ENCODE results near the gene LAMA4. TPM values are rescaled to one million over a fixed set of nuclear protein-coding genes. Genes with fewer than 3 reads are reported as not detected.

Gene LAMA4
- polyA plus RNA-seq, 2 of the 4 experiments (the other 2 are of a cell fraction): 1.0 to 3.1 TPM

- FAIRE-seq (no peak), DNase-seq (ENCODE audit: low read depth in 1 of 2, low spot score in 1 of 2) (no peak), ATAC-seq (no peak)
- H3K4me3 ChIP-seq: no peak overlapping the region
- CTCF ChIA-PET: no interaction called here
- no peaks in the 10 kb centered on the region for H3K4me1 ChIP-seq
- TF ChIP-seq CHD4 (IDR thresholded peaks at IDR 0.05; ENCODE audit: borderline replicate concordance): no peak
- TF ChIP-seq RCOR1 (IDR thresholded peaks at IDR 0.05; ENCODE audit: low read depth, low read length): no peak
- TF ChIP-seq HOXA7 (CRISPR knock-in tag; IDR thresholded peaks at IDR 0.05): no peak
- H3K27ac ChIP-seq: no peak overlapping the region
- POLR2A ChIA-PET: no interaction called here
- H3K9me3 ChIP-seq: no peaks in the 10 kb centered on the region
- WGBS (ENCODE audit: missing lambda C conversion rate): 21% methylated on average over 3 of the region's 3 CpGs
- no peak overlapping the region for H3K4me2 ChIP-seq
These were observed 123.5 kb downstream of the LAMA4 start for GRCh38 chr6:112130878-112131277.

DNA sequence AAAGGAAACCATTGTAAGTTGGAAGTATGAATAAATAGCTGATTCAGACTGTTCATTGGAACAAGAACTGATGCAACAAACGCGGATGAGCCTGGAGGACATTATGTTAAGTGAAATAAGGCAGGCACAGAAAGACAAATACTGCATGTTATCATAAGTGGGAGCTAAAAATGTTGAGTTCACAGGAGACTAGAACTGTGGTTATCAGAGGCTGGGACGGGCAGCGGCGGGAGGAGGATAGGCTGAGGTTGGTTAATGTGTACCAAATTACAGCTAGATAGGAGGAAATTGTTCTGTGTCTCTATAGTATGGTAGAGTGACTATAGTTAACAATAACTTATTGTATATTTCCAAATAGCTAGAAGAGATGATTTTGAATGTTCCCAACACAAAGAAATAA, 126.2 kb downstream of the LAMA4 start:
- TF ChIP-seq PHF8 (IDR thresholded peaks at IDR 0.05; ENCODE audit: borderline replicate concordance, low read depth) (no peak), JUNB (IDR thresholded peaks at IDR 0.05) (no peak), ESRRA (IDR thresholded peaks at IDR 0.05; ENCODE audit: borderline replicate concordance, low read length) (no peak), HMGXB4 (CRISPR knock-in tag; IDR thresholded peaks at IDR 0.05; ENCODE audit: borderline replicate concordance) (no peak), RCOR1 (IDR thresholded peaks at IDR 0.05; ENCODE audit: low read depth, low read length) (no peak), TFCP2L1 (CRISPR knock-in tag; IDR thresholded peaks at IDR 0.05) (no peak), EHF (CRISPR knock-in tag; IDR thresholded peaks at IDR 0.05) (no peak), BHLHE40 (IDR thresholded peaks at IDR 0.05; ENCODE audit: low read depth, low read length) (no peak), CHD2 (IDR thresholded peaks at IDR 0.05; ENCODE audit: low read length, partially characterized antibody) (no peak), POLR2A (IDR thresholded peaks at IDR 0.05; ENCODE audit: low read length) (no peak), RNF2 (IDR thresholded peaks at IDR 0.05; ENCODE audit: borderline replicate concordance, low read depth) (no peak), USF2 (IDR thresholded peaks at IDR 0.05) (no peak), FOSB (CRISPR knock-in tag; IDR thresholded peaks at IDR 0.05) (no peak), HDAC2 (IDR thresholded peaks at IDR 0.05) (no peak), HEYL (CRISPR knock-in tag; IDR thresholded peaks at IDR 0.05) (no peak), EP300 (IDR thresholded peaks at IDR 0.05) (no peak)
- ATAC-seq: no peak
- WGBS (ENCODE audit: missing lambda C conversion rate): 64% methylated on average over 5 of the region's 5 CpGs
- CTCF ChIA-PET: no interaction called here
- H3K27ac ChIP-seq: no peak overlapping the region
- H3K9me3 ChIP-seq: no peaks in the 10 kb centered on the region
- DNase-seq (ENCODE audit: low read depth in 1 of 2, low spot score in 1 of 2): no peak
- no peaks in the 10 kb centered on the region for H3K4me1 ChIP-seq
- no peak overlapping the region for H3K4me3 ChIP-seq
- no peak overlapping the region for H3K4me2 ChIP-seq
- no peak for FAIRE-seq
- POLR2A ChIA-PET: no interaction called here

- 77% methylated on average over 1 of the region's 1 CpG for WGBS (ENCODE audit: missing lambda C conversion rate)
- H3K4me2 ChIP-seq: no peak overlapping the region
- CTCF ChIA-PET: no interaction called here
- FAIRE-seq: no peak
- ATAC-seq: no peak
- H3K4me3 ChIP-seq: no peak overlapping the region
- POLR2A ChIA-PET: no interaction called here
- no peak for DNase-seq (ENCODE audit: low read depth in 1 of 2, low spot score in 1 of 2)
- no peak overlapping the region for H3K27ac ChIP-seq
- no peaks in the 10 kb centered on the region for H3K9me3 ChIP-seq
- H3K4me1 ChIP-seq: no peaks in the 10 kb centered on the region
- TF ChIP-seq HOXB5 (CRISPR knock-in tag; IDR thresholded peaks at IDR 0.05): no peak
- no peak for TF ChIP-seq HMGXB4 (CRISPR knock-in tag; IDR thresholded peaks at IDR 0.05; ENCODE audit: borderline replicate concordance)
- no peak for TF ChIP-seq NPAS2 (CRISPR knock-in tag; IDR thresholded peaks at IDR 0.05; ENCODE audit: borderline replicate concordance)
- TF ChIP-seq, protein P1, sequence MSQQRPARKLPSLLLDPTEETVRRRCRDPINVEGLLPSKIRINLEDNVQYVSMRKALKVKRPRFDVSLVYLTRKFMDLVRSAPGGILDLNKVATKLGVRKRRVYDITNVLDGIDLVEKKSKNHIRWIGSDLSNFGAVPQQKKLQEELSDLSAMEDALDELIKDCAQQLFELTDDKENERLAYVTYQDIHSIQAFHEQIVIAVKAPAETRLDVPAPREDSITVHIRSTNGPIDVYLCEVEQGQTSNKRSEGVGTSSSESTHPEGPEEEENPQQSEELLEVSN (IDR thresholded peaks at IDR 0.05; ENCODE audit: borderline replicate concordance, low read depth): no peak
- TF ChIP-seq HOXB13 (CRISPR knock-in tag; IDR thresholded peaks at IDR 0.05; ENCODE audit: low read depth): no peak
- TF ChIP-seq FOXS1 (CRISPR knock-in tag; IDR thresholded peaks at IDR 0.05): no peak
- no peak for TF ChIP-seq ZSCAN20 (CRISPR knock-in tag; IDR thresholded peaks at IDR 0.05)
- no peak for TF ChIP-seq USF2 (IDR thresholded peaks at IDR 0.05)
- no peak for TF ChIP-seq MAZ (IDR thresholded peaks at IDR 0.05; ENCODE audit: borderline replicate concordance, low read depth, low read length)
- no peak for TF ChIP-seq FOSL2 (IDR thresholded peaks at IDR 0.05)
- no peak for TF ChIP-seq FOSL2 (CRISPR knock-in tag; IDR thresholded peaks at IDR 0.05)
- TF ChIP-seq RNF2 (IDR thresholded peaks at IDR 0.05; ENCODE audit: borderline replicate concordance, low read depth): no peak
These were observed 130.4 kb downstream of the LAMA4 start for GRCh38 chr6:112123982-112124381.

All from A549 (cell line).